Ascending aorta (tissue), 2 donors: ENCODE results near the gene TAS1R1. TPM values are rescaled to one million over a fixed set of nuclear protein-coding genes. Genes with fewer than 3 reads are reported as not detected.

Source experiments
- DNase-seq, 2 donors: peaks; one replicate each; pipeline ENCODE4 v3.0.0-alpha.2; 2019; ENCODE audit warnings: low spot score in 2 of 2
- H3K27ac ChIP-seq, 2 donors: fragments of 200-600 bp; sonication (generic); one replicate each; pipeline ENCODE4 v1.5.1; 2016 to 2017; ENCODE audit warnings: mild to moderate bottlenecking in 1 of 2
- H3K27me3 ChIP-seq: fragments of 200-600 bp; sonication (generic); one replicate; pipeline ENCODE4 v1.5.1; 2017
- H3K36me3 ChIP-seq, 2 donors: fragments of 200-600 bp; sonication (generic); one replicate each; pipeline ENCODE4 v1.5.1; 2016
- H3K4me1 ChIP-seq, 2 donors: fragments of 200-600 bp; sonication (generic); one replicate each; pipeline ENCODE4 v1.5.1; 2016 to 2017; ENCODE audit warnings: mild to moderate bottlenecking in 1 of 2
- H3K4me3 ChIP-seq, 2 donors: fragments of 200-600 bp; sonication (generic); one replicate each; pipeline ENCODE4 v1.5.1; 2016 to 2017; ENCODE audit warnings: mild to moderate bottlenecking in 1 of 2
- H3K9me3 ChIP-seq, 2 donors: fragments of 200-600 bp; sonication (generic); one replicate each; pipeline ENCODE4 v1.5.1; 2016
- CTCF ChIP-seq, 3 experiments: fragments of 200-600 bp in 2 of 3; fragments of 450-650 bp in 1 of 3; sonication (generic) in 2 of 3; IDR thresholded peaks; one replicate each; pipeline ENCODE4 v1.5.1; 2016 to 2019; ENCODE audit warnings: antibody characterized with exemption in 3 of 3, mild to moderate bottlenecking in 1 of 3, moderate library complexity in 1 of 3
- intact Hi-C: fragments of 100-400 bp; cut with DNase I; formaldehyde crosslinking; loops from one replicate; pipeline ENCODE4 v1.15.1; 2023
- total RNA-seq: library from RNA; depleted of rRNA; stranded (reverse); fragments of >200 nt; gene quantifications from one replicate; pipeline ENCODE4 v1.1.0, GENCODE V29; 2016

Gene TAS1R1
- total RNA-seq, 1 donor from 2014 or later, result not detected

- Histone ChIP-seq H3K27ac (no peak overlapping the region), H3K36me3 (no peaks in the 10 kb centered on the region), H3K9me3 (no peaks in the 10 kb centered on the region), H3K4me3 (no peak overlapping the region), H3K27me3 (no peaks in the 10 kb centered on the region), H3K4me1 (no peaks in the 10 kb centered on the region)
- no peak for DNase-seq
- no peak for TF ChIP-seq CTCF (IDR thresholded peaks at IDR 0.05)
- intact Hi-C loops, result no loop called here
These were observed 17.7 kb downstream of the TAS1R1 start for GRCh38 chr1:6572653-6573383.

GRCh38 chr1:6574025-6574620 is 19.0 kb downstream of the TAS1R1 start:
- intact Hi-C loops, result no loop called here
- Histone ChIP-seq H3K4me1 (peaks cover 2% of the 10 kb centered on the region in 2 donors), H3K27ac (no peak overlapping the region), H3K36me3 (no peaks in the 10 kb centered on the region), H3K9me3 (no peaks in the 10 kb centered on the region), H3K4me3 (no peak overlapping the region), H3K27me3 (no peaks in the 10 kb centered on the region)
- TF ChIP-seq CTCF (IDR thresholded peaks at IDR 0.05), result no peak
- no peak for DNase-seq

GRCh38 chr1:6574818-6575217 is 19.7 kb downstream of the TAS1R1 start:
- no peaks in the 10 kb centered on the region for H3K9me3 ChIP-seq
- intact Hi-C loops, result no loop called here
- TF ChIP-seq CTCF (IDR thresholded peaks at IDR 0.05), result no peak
- peaks cover 6% of the 10 kb centered on the region in 2 donors for H3K4me1 ChIP-seq
- H3K27me3 ChIP-seq, result no peaks in the 10 kb centered on the region
- no peak overlapping the region for H3K27ac ChIP-seq
- no peak overlapping the region for H3K4me3 ChIP-seq
- no peak for DNase-seq
- H3K36me3 ChIP-seq, result no peaks in the 10 kb centered on the region

GRCh38 chr1:6577831-6578525 is 22.9 kb downstream of the TAS1R1 start:
- Histone ChIP-seq H3K4me3 (no peak overlapping the region), H3K27ac (peak overlapping the region in 1 of 2 donors; percentile 94), H3K27me3 (no peaks in the 10 kb centered on the region), H3K9me3 (no peaks in the 10 kb centered on the region), H3K4me1 (peaks cover 14 to 23% of the 10 kb centered on the region in 2 donors), H3K36me3 (no peaks in the 10 kb centered on the region)
- DNase-seq, result no peak
- TF ChIP-seq CTCF (IDR thresholded peaks at IDR 0.05), result no peak
- intact Hi-C loops, result no loop called here

GRCh38 chr1:6578624-6579373 is 23.7 kb downstream of the TAS1R1 start:
- H3K9me3 ChIP-seq, result no peaks in the 10 kb centered on the region
- peak overlapping the region; percentile 92 to 94 for H3K27ac ChIP-seq
- intact Hi-C loops, result loop anchor here (1.0 kb wide), 3 partner anchors 23 to 35 kb away; partner anchors contain the start of genes NOL9 and PHF13
- no peaks in the 10 kb centered on the region for H3K36me3 ChIP-seq
- no peaks in the 10 kb centered on the region for H3K27me3 ChIP-seq
- peak overlapping the region in 1 of 2 donors; percentile 87 for H3K4me3 ChIP-seq
- TF ChIP-seq CTCF (IDR thresholded peaks at IDR 0.05), result no peak
- no peak for DNase-seq
- H3K4me1 ChIP-seq, result peaks cover 14 to 23% of the 10 kb centered on the region in 2 donors
